ENCODE measurements around the gene C10orf62. TPM values are rescaled to one million over a fixed set of nuclear protein-coding genes. Genes with fewer than 3 reads are reported as not detected.

Gene C10orf62
- total and polyA plus RNA-seq, 2 of the 13 experiments (the other 11 are each of a cell fraction or from before 2014, with no cell fraction given): 0.61 to 1.6 TPM

DNA sequence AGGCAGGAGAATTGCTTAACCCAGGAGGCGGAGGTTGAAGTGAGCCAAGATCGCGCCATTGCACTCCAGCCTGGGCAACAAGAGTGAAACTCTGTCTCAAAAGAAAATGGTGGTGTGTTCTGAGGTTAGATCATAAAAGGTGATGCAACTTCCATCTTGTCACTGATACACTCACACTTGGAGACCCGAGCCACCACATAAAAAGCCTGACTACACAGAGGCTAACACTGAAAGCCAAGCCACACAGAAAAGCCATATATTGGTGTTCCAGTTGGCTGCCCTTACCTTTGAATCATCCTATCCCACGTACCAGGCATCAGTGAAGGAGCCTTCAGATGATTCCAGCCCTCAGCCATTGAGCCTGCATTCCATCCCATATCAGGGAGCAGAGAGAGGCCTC, 39.8 kb downstream of the C10orf62 start:
- Histone ChIP-seq H3K36me3 (replicated peaks in 1 of 2; ENCODE audit: control insufficient read depth in 1 of 2, insufficient read depth in 2 of 2, low read length in 2 of 2) (no peaks in the 10 kb centered on the region), H3K4me2 (ENCODE audit: low read depth, low read length) (no peak overlapping the region), H3K9me3 (ENCODE audit: low read length) (no peaks in the 10 kb centered on the region), H3K4me1 (ENCODE audit: insufficient read depth, low read length) (peaks cover 36% of the 10 kb centered on the region), H4K20me1 (ENCODE audit: insufficient read depth, low read length) (no peaks in the 10 kb centered on the region), H3K27me3 (ENCODE audit: control insufficient read depth in 1 of 2, insufficient read depth in 2 of 2, low read length in 2 of 2) (no peaks in the 10 kb centered on the region), H3K4me3 (replicated peaks in 1 of 3; ENCODE audit: insufficient read depth in 1 of 3, low read depth in 2 of 3, low read length in 3 of 3) (no peak overlapping the region), H3K9ac (ENCODE audit: insufficient read depth, low read depth, low read length) (no peak overlapping the region), H3K27ac (ENCODE audit: extremely low read length, insufficient read depth, low read length) (no peak overlapping the region), H3K79me2 (ENCODE audit: insufficient read depth, low read length) (no peaks in the 10 kb centered on the region), H2AFZ (ENCODE audit: low read length) (no peak overlapping the region)
- DNase-seq (ENCODE audit: low spot score) (no peak), ATAC-seq (no peak), FAIRE-seq (no peak)
- 94% methylated on average over 5 of the region's 5 CpGs for WGBS (ENCODE audit: low lambda C conversion rate)
- POLR2A ChIA-PET: no interaction called here
- BruUV-seq (replicated peaks): no TSS peak
- intact Hi-C loops (cut with micrococcal nuclease; ENCODE audit: unreplicated experiment) (no loop called here), in situ Hi-C loops (cut with HindIII; ENCODE audit: extremely low pct_ligation_motif_present, low pct_unique_long_range_greater_than_20kb) (no loop called here)
- TF ChIP-seq ZNF660 (CRISPR knock-in tag; IDR thresholded peaks at IDR 0.05; ENCODE audit: borderline replicate concordance, low read depth) (no peak), RFX1 (IDR thresholded peaks at IDR 0.05) (no peak), GTF2F1 (IDR thresholded peaks at IDR 0.05; ENCODE audit: low read length) (no peak), ZNF558 (CRISPR knock-in tag; IDR thresholded peaks at IDR 0.05; ENCODE audit: borderline replicate concordance) (no peak), MED13 (CRISPR knock-in tag; IDR thresholded peaks at IDR 0.05) (no peak)
- TF ChIP-seq, protein P1, sequence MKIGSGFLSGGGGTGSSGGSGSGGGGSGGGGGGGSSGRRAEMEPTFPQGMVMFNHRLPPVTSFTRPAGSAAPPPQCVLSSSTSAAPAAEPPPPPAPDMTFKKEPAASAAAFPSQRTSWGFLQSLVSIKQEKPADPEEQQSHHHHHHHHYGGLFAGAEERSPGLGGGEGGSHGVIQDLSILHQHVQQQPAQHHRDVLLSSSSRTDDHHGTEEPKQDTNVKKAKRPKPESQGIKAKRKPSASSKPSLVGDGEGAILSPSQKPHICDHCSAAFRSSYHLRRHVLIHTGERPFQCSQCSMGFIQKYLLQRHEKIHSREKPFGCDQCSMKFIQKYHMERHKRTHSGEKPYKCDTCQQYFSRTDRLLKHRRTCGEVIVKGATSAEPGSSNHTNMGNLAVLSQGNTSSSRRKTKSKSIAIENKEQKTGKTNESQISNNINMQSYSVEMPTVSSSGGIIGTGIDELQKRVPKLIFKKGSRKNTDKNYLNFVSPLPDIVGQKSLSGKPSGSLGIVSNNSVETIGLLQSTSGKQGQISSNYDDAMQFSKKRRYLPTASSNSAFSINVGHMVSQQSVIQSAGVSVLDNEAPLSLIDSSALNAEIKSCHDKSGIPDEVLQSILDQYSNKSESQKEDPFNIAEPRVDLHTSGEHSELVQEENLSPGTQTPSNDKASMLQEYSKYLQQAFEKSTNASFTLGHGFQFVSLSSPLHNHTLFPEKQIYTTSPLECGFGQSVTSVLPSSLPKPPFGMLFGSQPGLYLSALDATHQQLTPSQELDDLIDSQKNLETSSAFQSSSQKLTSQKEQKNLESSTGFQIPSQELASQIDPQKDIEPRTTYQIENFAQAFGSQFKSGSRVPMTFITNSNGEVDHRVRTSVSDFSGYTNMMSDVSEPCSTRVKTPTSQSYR (CRISPR knock-in tag; IDR thresholded peaks at IDR 0.05; ENCODE audit: borderline replicate concordance): no peak
- CTCF ChIA-PET (ENCODE audit: low intra/inter-chr PET ratio, low total read pairs): no interaction called here

GRCh38 chr10:97631098-97631497, 41.6 kb downstream of the C10orf62 start:
- in situ Hi-C loops (cut with HindIII; ENCODE audit: extremely low pct_ligation_motif_present, low pct_unique_long_range_greater_than_20kb): no loop called here
- ChIA-PET POLR2A (no interaction called here), CTCF (ENCODE audit: low intra/inter-chr PET ratio, low total read pairs) (no interaction called here)
- BruUV-seq (replicated peaks): no TSS peak
- FAIRE-seq: no peak
- Histone ChIP-seq H2AFZ (ENCODE audit: low read length) (no peak overlapping the region), H3K4me2 (ENCODE audit: low read depth, low read length) (no peak overlapping the region), H3K27me3 (ENCODE audit: control insufficient read depth in 1 of 2, insufficient read depth in 2 of 2, low read length in 2 of 2) (no peaks in the 10 kb centered on the region), H4K20me1 (ENCODE audit: insufficient read depth, low read length) (no peaks in the 10 kb centered on the region), H3K36me3 (replicated peaks in 1 of 2; ENCODE audit: control insufficient read depth in 1 of 2, insufficient read depth in 2 of 2, low read length in 2 of 2) (no peaks in the 10 kb centered on the region), H3K4me3 (replicated peaks in 1 of 3; ENCODE audit: insufficient read depth in 1 of 3, low read depth in 2 of 3, low read length in 3 of 3) (no peak overlapping the region), H3K4me1 (ENCODE audit: insufficient read depth, low read length) (peaks cover 37% of the 10 kb centered on the region), H3K9ac (ENCODE audit: insufficient read depth, low read depth, low read length) (no peak overlapping the region), H3K27ac (ENCODE audit: extremely low read length, insufficient read depth, low read length) (no peak overlapping the region), H3K79me2 (ENCODE audit: insufficient read depth, low read length) (no peaks in the 10 kb centered on the region), H3K9me3 (ENCODE audit: low read length) (no peaks in the 10 kb centered on the region)
- intact Hi-C loops (cut with micrococcal nuclease; ENCODE audit: unreplicated experiment): no loop called here
- no peak for ATAC-seq
- TF ChIP-seq, protein P2, sequence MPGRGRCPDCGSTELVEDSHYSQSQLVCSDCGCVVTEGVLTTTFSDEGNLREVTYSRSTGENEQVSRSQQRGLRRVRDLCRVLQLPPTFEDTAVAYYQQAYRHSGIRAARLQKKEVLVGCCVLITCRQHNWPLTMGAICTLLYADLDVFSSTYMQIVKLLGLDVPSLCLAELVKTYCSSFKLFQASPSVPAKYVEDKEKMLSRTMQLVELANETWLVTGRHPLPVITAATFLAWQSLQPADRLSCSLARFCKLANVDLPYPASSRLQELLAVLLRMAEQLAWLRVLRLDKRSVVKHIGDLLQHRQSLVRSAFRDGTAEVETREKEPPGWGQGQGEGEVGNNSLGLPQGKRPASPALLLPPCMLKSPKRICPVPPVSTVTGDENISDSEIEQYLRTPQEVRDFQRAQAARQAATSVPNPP (CRISPR knock-in tag; IDR thresholded peaks at IDR 0.05): no peak
- no peak for TF ChIP-seq ZNF580 (CRISPR knock-in tag; IDR thresholded peaks at IDR 0.05; ENCODE audit: borderline replicate concordance, low read depth)
- TF ChIP-seq TBX2 (CRISPR knock-in tag; IDR thresholded peaks at IDR 0.05; ENCODE audit: borderline replicate concordance): no peak
- TF ChIP-seq NCOA2 (CRISPR knock-in tag; IDR thresholded peaks at IDR 0.05): no peak
- no peak for TF ChIP-seq CHCHD3 (CRISPR knock-in tag; IDR thresholded peaks at IDR 0.05)
- TF ChIP-seq NCOR1 (IDR thresholded peaks at IDR 0.05; ENCODE audit: borderline replicate concordance, low read length): no peak
- TF ChIP-seq SRY (CRISPR knock-in tag; IDR thresholded peaks at IDR 0.05): no peak
- no peak for DNase-seq (ENCODE audit: low spot score)
